ENCODE measurements around the gene AHCYL1.

The AHCYL1 gene

GRCh38 chr1:109976762-109977161, 7.8 kb upstream of the AHCYL1 start:
- DNase-seq (ENCODE audit: low read depth): no peak

DNA sequence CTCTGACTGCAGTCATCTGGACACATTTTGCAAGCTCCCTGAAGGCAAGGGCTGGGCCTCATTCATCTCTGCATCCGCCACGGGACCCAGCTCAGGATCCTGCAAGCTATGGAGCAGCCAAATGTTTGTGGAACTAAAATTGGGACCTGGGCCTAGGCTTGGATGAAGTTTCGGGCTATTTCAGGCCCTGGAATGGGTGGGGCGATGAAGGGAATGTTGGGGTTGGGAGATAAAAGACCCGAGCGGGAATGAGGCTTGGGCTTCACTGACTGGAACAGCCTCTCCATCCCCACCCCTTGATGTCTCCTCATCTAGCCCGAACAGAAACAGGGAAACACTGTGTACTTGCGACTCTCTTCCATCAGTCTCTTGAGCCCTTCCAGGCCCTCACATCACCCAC, 7.3 kb upstream of the AHCYL1 start:
- DNase-seq (ENCODE audit: low read depth): no peak

DNA sequence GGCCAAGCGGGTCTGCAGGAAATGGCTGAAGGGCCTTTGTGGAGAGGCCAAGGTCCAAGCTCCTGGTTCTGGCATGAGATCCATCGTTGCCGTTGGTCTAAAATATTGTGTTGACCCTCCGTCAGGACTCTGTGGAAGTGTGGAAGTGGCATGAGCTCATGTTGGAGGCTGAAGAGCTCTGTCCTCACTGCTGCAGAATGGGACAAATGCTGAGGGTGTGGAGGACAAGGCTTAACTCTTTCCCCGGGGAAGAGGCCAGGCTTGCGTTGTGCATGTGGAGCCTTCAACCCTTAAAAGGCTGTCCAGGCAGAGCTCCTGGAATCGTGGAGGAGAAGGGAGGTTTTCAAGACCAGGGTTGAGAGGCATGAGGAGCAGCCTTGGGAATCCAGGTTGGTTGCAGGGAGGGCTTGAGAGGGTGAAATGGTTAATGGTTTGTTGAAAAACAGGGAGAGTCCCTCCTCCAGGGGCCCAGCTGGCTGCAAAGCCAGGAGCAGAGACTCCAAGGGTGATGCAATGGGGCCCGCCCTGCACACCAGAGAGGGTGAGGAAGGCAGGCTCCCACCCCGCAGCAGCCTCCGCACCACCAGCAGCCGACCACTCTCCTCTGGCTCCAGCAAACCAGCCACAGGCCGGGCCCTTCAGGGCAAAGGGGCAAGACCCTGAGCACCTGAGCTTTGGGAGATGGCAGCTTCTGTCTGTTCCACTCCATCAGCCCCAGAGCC, 6.7 kb upstream of the AHCYL1 start:
- no peak for DNase-seq (ENCODE audit: low read depth)

DNA sequence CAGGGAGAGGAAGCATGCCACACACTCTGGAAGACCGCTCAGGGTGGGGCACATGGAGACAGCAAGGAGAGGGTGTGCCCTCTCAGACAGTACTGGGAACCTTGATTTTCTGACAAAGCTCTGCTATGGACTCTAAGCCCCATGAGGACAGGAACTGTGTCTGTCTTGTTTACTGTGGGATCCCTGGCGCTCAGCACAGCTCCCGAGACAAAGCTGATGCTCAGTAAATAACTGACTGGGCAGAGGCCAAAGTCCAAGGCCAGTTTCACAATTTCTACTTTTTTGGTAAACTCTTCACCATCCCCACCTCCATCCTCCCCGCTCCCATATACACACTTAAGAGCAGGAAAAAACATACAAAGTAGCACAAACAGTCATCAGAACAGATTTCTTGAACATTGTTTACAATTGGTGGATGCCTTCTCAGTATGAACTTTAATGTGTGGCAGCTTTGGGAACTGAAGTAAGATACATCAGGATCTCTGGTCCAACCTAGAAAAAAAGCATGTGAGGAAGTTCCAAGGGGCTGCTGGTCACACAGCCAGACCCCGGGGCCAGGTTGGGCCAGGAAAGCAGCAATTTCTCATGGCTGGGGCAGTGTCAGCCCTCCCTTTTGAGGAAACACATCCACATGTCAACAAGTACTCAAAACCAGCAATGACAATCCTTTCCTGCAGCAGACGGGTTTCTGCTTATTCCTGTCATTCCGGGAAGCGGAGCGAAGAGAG, 5.6 kb upstream of the AHCYL1 start:
- DNase-seq (ENCODE audit: low read depth): no peak

DNA sequence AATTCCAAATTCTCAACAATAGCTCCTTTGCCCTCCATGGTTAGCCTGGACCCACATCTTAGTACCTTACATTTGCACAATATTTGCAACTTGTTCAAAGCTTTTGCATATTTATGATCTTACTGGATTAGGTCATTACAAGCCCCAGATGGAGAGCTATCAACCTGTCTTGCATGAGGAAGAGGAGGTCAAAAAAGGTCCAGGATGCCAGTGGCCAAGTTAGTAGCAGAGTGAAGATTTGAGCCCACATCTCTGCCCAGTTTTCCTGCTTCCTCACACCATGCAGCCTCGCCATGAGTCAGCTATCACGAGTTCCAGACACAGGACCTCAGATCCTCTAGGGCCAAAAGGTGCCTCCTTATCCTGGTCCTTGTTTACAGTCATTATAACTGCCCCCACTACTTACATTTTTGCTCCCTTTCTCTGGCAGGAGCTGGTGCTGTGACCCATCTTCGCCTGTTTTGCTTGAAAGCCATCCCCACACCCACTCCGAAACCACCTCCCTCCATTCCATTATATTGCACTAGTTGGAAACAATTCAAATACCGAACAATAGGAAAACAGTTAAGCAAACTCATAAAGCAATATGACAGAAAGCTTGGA, 5.0 kb upstream of the AHCYL1 start:
- DNase-seq (ENCODE audit: low read depth): peak; percentile 76

- no peak for DNase-seq (ENCODE audit: low read depth)
Observed at GRCh38 chr1:109980324-109981003, 4.1 kb upstream of the AHCYL1 start.

- DNase-seq (ENCODE audit: low read depth): no peak
Observed at GRCh38 chr1:109981004-109981335, 3.6 kb upstream of the AHCYL1 start.

GRCh38 chr1:109983380-109984189, 980 bp upstream of the AHCYL1 start:
- peak; percentile 51 for DNase-seq (ENCODE audit: low read depth)

GRCh38 chr1:109984190-109984455, 442 bp upstream of the AHCYL1 start:
- DNase-seq (ENCODE audit: low read depth): peak; percentile 77

GRCh38 chr1:109985247-109986053, 885 bp downstream of the AHCYL1 start:
- DNase-seq (ENCODE audit: low read depth): no peak

DNA sequence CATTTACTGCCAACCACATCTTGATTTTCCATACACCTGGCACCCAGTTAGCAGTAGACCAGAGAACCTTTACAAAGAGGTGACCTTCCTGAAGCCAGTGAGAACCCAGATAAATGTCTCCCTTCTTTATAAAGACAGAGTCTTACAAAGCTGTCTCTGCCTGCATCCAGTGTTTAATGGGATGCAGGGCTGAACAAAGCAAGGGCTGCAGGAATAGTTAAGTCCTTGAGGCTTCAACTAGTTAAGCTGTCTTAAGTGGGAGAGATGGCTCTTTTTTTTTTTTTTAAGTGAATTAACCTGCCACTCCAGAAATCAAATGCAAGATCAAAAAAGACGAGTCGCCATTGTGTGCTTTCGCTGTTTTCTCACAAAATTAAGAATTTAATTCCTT, 1.5 kb downstream of the AHCYL1 start:
- no peak for DNase-seq (ENCODE audit: low read depth)

GRCh38 chr1:109988349-109988914, 3.9 kb downstream of the AHCYL1 start:
- no peak for DNase-seq (ENCODE audit: low read depth)

- no peak for DNase-seq (ENCODE audit: low read depth)
Observed at GRCh38 chr1:109989506-109990301, 5.1 kb downstream of the AHCYL1 start.

- no peak for DNase-seq (ENCODE audit: low read depth)
Observed at GRCh38 chr1:109990302-109990653, 5.7 kb downstream of the AHCYL1 start.

GRCh38 chr1:109991400-109991925, 6.9 kb downstream of the AHCYL1 start:
- no peak for DNase-seq (ENCODE audit: low read depth)

- no peak for DNase-seq (ENCODE audit: low read depth)
Observed at GRCh38 chr1:109993885-109994284, 9.3 kb downstream of the AHCYL1 start.

DNA sequence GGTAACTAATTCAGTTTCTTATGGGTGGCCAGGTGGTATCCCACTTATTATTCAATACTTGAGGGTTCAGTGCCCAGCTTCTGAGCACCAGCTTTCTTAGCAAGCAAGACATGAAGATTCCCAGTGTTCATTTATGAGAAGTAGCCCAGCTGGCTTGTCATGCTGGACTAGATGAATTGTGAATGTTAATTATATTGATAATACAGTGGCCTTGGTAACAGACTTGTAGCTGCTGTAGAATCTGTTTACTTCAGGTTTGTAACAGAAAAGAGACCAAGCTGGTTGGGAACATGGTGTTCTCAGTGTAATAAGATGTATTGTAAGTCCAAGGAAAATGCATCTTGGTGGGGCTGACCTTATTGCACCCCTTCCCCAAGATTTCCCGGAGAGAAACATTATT, 10.1 kb downstream of the AHCYL1 start:
- DNase-seq (ENCODE audit: low read depth): no peak

GRCh38 chr1:109995536-109995935, 11.0 kb downstream of the AHCYL1 start:
- no peak for DNase-seq (ENCODE audit: low read depth)

- DNase-seq (ENCODE audit: low read depth): peak; percentile 86
Observed at GRCh38 chr1:109996476-109996875, 11.9 kb downstream of the AHCYL1 start.

Data from EH (cell line).